ENCODE data around the gene OR10A5.

DNA sequence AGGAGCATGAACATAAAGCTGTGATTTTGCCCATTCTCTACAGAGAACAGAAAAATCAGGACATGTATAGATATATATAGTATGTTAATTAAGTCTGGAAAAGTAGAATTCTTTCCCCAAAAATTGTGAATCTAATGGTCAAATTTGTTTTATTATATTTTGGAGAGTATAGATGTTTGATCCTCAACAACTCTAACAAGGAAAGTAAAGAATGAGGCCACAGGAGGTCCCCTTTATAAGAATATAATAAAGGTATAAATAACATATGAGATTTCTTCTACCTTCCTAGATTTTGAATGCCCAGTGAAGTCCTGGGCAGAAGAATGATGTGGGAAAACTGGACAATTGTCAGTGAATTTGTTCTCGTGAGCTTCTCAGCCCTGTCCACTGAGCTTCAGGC is 30.8 kb downstream of the OR10A5 start, which contains the start of gene OR10A4:
- TF ChIP-seq, protein P1, sequence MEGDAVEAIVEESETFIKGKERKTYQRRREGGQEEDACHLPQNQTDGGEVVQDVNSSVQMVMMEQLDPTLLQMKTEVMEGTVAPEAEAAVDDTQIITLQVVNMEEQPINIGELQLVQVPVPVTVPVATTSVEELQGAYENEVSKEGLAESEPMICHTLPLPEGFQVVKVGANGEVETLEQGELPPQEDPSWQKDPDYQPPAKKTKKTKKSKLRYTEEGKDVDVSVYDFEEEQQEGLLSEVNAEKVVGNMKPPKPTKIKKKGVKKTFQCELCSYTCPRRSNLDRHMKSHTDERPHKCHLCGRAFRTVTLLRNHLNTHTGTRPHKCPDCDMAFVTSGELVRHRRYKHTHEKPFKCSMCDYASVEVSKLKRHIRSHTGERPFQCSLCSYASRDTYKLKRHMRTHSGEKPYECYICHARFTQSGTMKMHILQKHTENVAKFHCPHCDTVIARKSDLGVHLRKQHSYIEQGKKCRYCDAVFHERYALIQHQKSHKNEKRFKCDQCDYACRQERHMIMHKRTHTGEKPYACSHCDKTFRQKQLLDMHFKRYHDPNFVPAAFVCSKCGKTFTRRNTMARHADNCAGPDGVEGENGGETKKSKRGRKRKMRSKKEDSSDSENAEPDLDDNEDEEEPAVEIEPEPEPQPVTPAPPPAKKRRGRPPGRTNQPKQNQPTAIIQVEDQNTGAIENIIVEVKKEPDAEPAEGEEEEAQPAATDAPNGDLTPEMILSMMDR (IDR thresholded peaks at IDR 0.05): no peak
- TF ChIP-seq POLR2AphosphoS5 (IDR thresholded peaks at IDR 0.05): no peak
- no peak for TF ChIP-seq POLR2A (IDR thresholded peaks at IDR 0.05)
